ENCODE results near the gene MAP3K21.

- no peak for TF ChIP-seq CTCF (IDR thresholded peaks at IDR 0.05)
- no peak for TF ChIP-seq POLR2A (IDR thresholded peaks at IDR 0.05)
Measured at GRCh38 chr1:233393926-233394680, 66.6 kb downstream of the MAP3K21 start.

All from thyroid gland (tissue), 4 donors.